GM13976 (cell line): ENCODE results near the gene NTN3.

Source experiments
- DNase-seq: peaks from one replicate; pipeline ENCODE4 v3.0.0; 2012; ENCODE audit warnings: low spot score
- CTCF ChIP-seq: IDR thresholded peaks from 2 replicates; pipeline ENCODE4 v1.5.1; 2012; ENCODE audit warnings: borderline replicate concordance, mild to moderate bottlenecking; ENCODE audit not compliant: insufficient read depth; ENCODE audit errors: extremely low read depth, missing control alignments, control extremely low read depth
- in situ Hi-C: fragments of 300-500 bp; cut with MboI; formaldehyde crosslinking; loops from one replicate; pipeline ENCODE4 v1.12.0; 2022; ENCODE audit warnings: low sequenced_read_pairs, mixed read lengths, inconsistent platforms; ENCODE audit not compliant: unreplicated experiment

NTN3 gene

GRCh38 chr16:2427526-2427925 is 43.6 kb upstream of the NTN3 start:
- DNase-seq = no peak
- in situ Hi-C loops = no loop called here
- TF ChIP-seq CTCF = no peak

- TF ChIP-seq CTCF = peak; percentile 57
- in situ Hi-C loops = no loop called here
- DNase-seq = peak; percentile 76
Observed at GRCh38 chr16:2428051-2428783, 42.9 kb upstream of the NTN3 start.

- TF ChIP-seq CTCF = no peak
- in situ Hi-C loops = no loop called here
- DNase-seq = no peak
Observed at GRCh38 chr16:2428784-2429033, 42.4 kb upstream of the NTN3 start.

- TF ChIP-seq CTCF = no peak
- peak; percentile 100 for DNase-seq
- in situ Hi-C loops = no loop called here
Observed at GRCh38 chr16:2429034-2429770, 41.9 kb upstream of the NTN3 start, which contains the start of gene CCNF. Gene CCNF (plus strand): TSS chr16:2429447. CDS start chr16:2429482, 35 bp downstream.

GRCh38 chr16:2429771-2430663 is 41.1 kb upstream of the NTN3 start:
- peak; percentile 66 for DNase-seq
- TF ChIP-seq CTCF = peak; percentile 60
- in situ Hi-C loops = no loop called here

GRCh38 chr16:2432286-2432685 is 38.8 kb upstream of the NTN3 start:
- no peak for TF ChIP-seq CTCF
- in situ Hi-C loops = no loop called here
- no peak for DNase-seq
